ENCODE data around the gene DHX40. TPM values are rescaled to one million over a fixed set of nuclear protein-coding genes. Genes with fewer than 3 reads are reported as not detected.

DHX40 gene
- total RNA-seq, 1 donor from 2014 or later: 42.9 TPM

DNA sequence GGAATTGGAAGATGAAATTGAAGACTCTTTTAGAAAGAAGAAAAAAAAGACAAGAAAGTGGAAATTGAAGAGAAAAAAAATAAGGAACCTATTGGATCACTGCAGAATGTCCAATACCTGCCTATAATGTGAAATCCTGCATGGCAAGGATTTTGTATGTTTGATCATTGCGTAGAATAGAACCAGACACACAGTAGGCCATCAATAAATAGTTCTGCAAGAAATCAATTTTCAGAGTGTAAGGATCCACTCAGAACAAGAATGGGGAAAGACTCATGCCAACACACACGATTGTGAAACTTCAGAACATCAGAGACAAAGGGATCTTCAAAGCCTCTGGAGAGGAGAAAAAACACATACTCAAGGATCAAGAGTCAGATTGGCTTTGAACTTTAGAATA, 39.7 kb upstream of the DHX40 start:
- Histone ChIP-seq H3K27me3 (ENCODE audit: control insufficient read depth, insufficient read depth, low read length) (no peaks in the 10 kb centered on the region), H3K36me3 (ENCODE audit: control insufficient read depth, insufficient read depth, low read length) (no peaks in the 10 kb centered on the region), H3K4me3 (ENCODE audit: low read depth, low read length) (no peak overlapping the region)
- no peak for DNase-seq (ENCODE audit: low read depth)
- no peak for TF ChIP-seq CTCF (IDR thresholded peaks at IDR 0.05; ENCODE audit: insufficient read depth, low read length, poor library complexity, severe bottlenecking)

- Histone ChIP-seq H3K27me3 (ENCODE audit: control insufficient read depth, insufficient read depth, low read length) (no peaks in the 10 kb centered on the region), H3K36me3 (ENCODE audit: control insufficient read depth, insufficient read depth, low read length) (no peaks in the 10 kb centered on the region), H3K4me3 (ENCODE audit: low read depth, low read length) (no peak overlapping the region)
- TF ChIP-seq CTCF (IDR thresholded peaks at IDR 0.05; ENCODE audit: insufficient read depth, low read length, poor library complexity, severe bottlenecking): no peak
- DNase-seq (ENCODE audit: low read depth): no peak
These were observed 39.0 kb upstream of the DHX40 start for GRCh38 chr17:59526451-59526850.

- no peaks in the 10 kb centered on the region for H3K36me3 ChIP-seq (ENCODE audit: control insufficient read depth, insufficient read depth, low read length)
- DNase-seq (ENCODE audit: low read depth): no peak
- H3K4me3 ChIP-seq (ENCODE audit: low read depth, low read length): no peak overlapping the region
- H3K27me3 ChIP-seq (ENCODE audit: control insufficient read depth, insufficient read depth, low read length): no peaks in the 10 kb centered on the region
- TF ChIP-seq CTCF (IDR thresholded peaks at IDR 0.05; ENCODE audit: insufficient read depth, low read length, poor library complexity, severe bottlenecking): no peak
These were observed 38.0 kb upstream of the DHX40 start for GRCh38 chr17:59527325-59527917.

DNA sequence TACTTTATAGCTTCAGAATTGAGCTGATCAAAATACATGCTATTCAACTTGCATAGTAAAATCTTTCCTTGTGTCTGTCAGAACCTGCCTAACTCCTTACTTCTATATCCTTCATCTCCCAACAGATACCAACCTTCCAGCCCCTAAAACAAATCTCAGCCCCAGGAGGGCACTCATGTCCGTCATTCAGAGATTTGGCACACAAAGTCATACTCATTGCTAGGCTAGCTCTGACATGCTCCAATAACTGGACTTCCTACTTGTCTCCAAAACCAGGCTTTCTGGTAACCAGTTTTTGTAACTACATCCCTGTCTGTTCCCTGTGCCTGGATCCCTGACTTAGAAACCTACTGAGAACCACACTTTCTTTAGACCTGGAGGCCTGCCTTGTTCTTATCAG, 37.5 kb upstream of the DHX40 start:
- no peaks in the 10 kb centered on the region for H3K27me3 ChIP-seq (ENCODE audit: control insufficient read depth, insufficient read depth, low read length)
- DNase-seq (ENCODE audit: low read depth): no peak
- no peak for TF ChIP-seq CTCF (IDR thresholded peaks at IDR 0.05; ENCODE audit: insufficient read depth, low read length, poor library complexity, severe bottlenecking)
- H3K36me3 ChIP-seq (ENCODE audit: control insufficient read depth, insufficient read depth, low read length): no peaks in the 10 kb centered on the region
- H3K4me3 ChIP-seq (ENCODE audit: low read depth, low read length): no peak overlapping the region

DNA sequence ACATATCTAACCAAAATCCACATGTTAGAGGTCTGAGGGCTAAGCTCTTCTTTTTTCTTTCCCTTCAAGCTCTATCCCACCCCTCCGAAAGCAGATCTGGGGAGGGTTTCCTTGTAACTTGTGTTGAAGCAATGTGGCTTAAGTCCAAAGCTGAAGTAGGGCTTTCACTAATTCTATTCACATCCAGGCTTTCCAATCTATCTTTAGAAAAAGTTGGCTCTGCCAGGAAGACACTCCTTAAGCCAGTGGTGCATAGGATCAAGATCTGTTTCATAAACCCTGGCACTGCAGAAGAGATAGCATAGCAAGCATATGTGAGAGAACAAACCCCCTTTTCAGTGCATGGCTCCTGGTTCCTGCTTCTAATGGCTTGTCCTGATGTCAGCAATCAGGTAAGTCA, 34.9 kb upstream of the DHX40 start:
- Histone ChIP-seq H3K4me3 (ENCODE audit: low read depth, low read length) (no peak overlapping the region), H3K36me3 (ENCODE audit: control insufficient read depth, insufficient read depth, low read length) (no peaks in the 10 kb centered on the region), H3K27me3 (ENCODE audit: control insufficient read depth, insufficient read depth, low read length) (no peaks in the 10 kb centered on the region)
- no peak for TF ChIP-seq CTCF (IDR thresholded peaks at IDR 0.05; ENCODE audit: insufficient read depth, low read length, poor library complexity, severe bottlenecking)
- DNase-seq (ENCODE audit: low read depth): no peak

- Histone ChIP-seq H3K4me3 (ENCODE audit: low read depth, low read length) (no peak overlapping the region), H3K36me3 (ENCODE audit: control insufficient read depth, insufficient read depth, low read length) (no peaks in the 10 kb centered on the region), H3K27me3 (ENCODE audit: control insufficient read depth, insufficient read depth, low read length) (no peaks in the 10 kb centered on the region)
- no peak for TF ChIP-seq CTCF (IDR thresholded peaks at IDR 0.05; ENCODE audit: insufficient read depth, low read length, poor library complexity, severe bottlenecking)
- DNase-seq (ENCODE audit: low read depth): no peak
These were observed 31.7 kb upstream of the DHX40 start for GRCh38 chr17:59533694-59534093.

All from kidney epithelial cell (primary cell).